ENCODE measurements around the gene SMIM30.

SMIM30 gene

GRCh38 chr7:113100121-113100603, 18.2 kb downstream of the SMIM30 start:
- no peak for DNase-seq

- no peak for DNase-seq
These were observed 19.0 kb downstream of the SMIM30 start for GRCh38 chr7:113099284-113099919.

- DNase-seq, result no peak
These were observed 23.7 kb downstream of the SMIM30 start for GRCh38 chr7:113094517-113095249.

GRCh38 chr7:113093561-113093960, 24.8 kb downstream of the SMIM30 start:
- DNase-seq, result no peak

- DNase-seq, result no peak
These were observed 25.6 kb downstream of the SMIM30 start for GRCh38 chr7:113092762-113093161.

- DNase-seq, result peak in 3 of 56 donors; percentile 5 to 14 (median 10)
These were observed 31.0 kb downstream of the SMIM30 start for GRCh38 chr7:113087071-113087998.

- DNase-seq, result peak in 37 of 56 donors; percentile 3 to 68 (median 33)
These were observed 31.9 kb downstream of the SMIM30 start, which contains the start of gene GPR85 for GRCh38 chr7:113086431-113086888. GPR85 (minus strand) TSS chr7:113086827; CDS start chr7:113084721, 2,106 bp downstream.

- peak in 19 of 56 donors; percentile 2 to 66 (median 12) for DNase-seq
These were observed 32.5 kb downstream of the SMIM30 start for GRCh38 chr7:113085781-113086390.

- peak in 1 of 56 donors; percentile 21 for DNase-seq
These were observed 33.7 kb downstream of the SMIM30 start for GRCh38 chr7:113084496-113085172.

GRCh38 chr7:113083816-113084495, 34.4 kb downstream of the SMIM30 start:
- DNase-seq, result peak in 2 of 56 donors; percentile 20 to 21

- peak in 2 of 56 donors; percentile 4 for DNase-seq
These were observed 35.1 kb downstream of the SMIM30 start for GRCh38 chr7:113083132-113083815.

- DNase-seq, result no peak
These were observed 40.0 kb downstream of the SMIM30 start for GRCh38 chr7:113078331-113078730.

- no peak for DNase-seq
These were observed 41.7 kb downstream of the SMIM30 start for GRCh38 chr7:113076703-113077102.

GRCh38 chr7:113071465-113071864, 46.9 kb downstream of the SMIM30 start:
- DNase-seq, result peak in 1 of 56 donors; percentile 3
